HepG2 (cell line): ENCODE measurements around the gene GGA1. TPM values are rescaled to one million over a fixed set of nuclear protein-coding genes. Genes with fewer than 3 reads are reported as not detected.

Experiments
- ARNT ChIP-seq: fragments of 450-650 bp; IDR thresholded peaks from 2 replicates; pipeline ENCODE4 v1.6.1; 2017
- ATF1 ChIP-seq: IDR thresholded peaks from 2 replicates; pipeline ENCODE4 v1.6.1; 2016; ENCODE audit warnings: mild to moderate bottlenecking, control low read depth
- CENPX ChIP-seq: sonication (generic); formaldehyde crosslinking; IDR thresholded peaks from 2 replicates; pipeline ENCODE4 v1.9.0; 2021; ENCODE audit warnings: mild to moderate bottlenecking, missing genetic modification reagents, moderate library complexity
- HMGXB3 ChIP-seq: sonication (generic); formaldehyde crosslinking; IDR thresholded peaks from 2 replicates; pipeline ENCODE4 v1.4.0; 2020; ENCODE audit warnings: missing genetic modification reagents, borderline replicate concordance
- HNRNPLL ChIP-seq: fragments of 200-400 bp; formaldehyde crosslinking; IDR thresholded peaks from 2 replicates; pipeline ENCODE4 v1.6.1; 2017; ENCODE audit warnings: mild to moderate bottlenecking, low read depth, low read length; ENCODE audit not compliant: poor library complexity, severe bottlenecking
- KDM5A ChIP-seq: fragments of 200-600 bp; sonication (generic); IDR thresholded peaks from 2 replicates; pipeline ENCODE4 v1.7.0; 2018; ENCODE audit warnings: antibody characterized with exemption, mild to moderate bottlenecking, low read length, borderline replicate concordance
- LBX2 ChIP-seq: sonication (generic); formaldehyde crosslinking; IDR thresholded peaks from 2 replicates; pipeline ENCODE4 v1.5.0; 2020; ENCODE audit warnings: missing genetic modification reagents, mild to moderate bottlenecking, borderline replicate concordance
- NFKBIZ ChIP-seq: IDR thresholded peaks from 2 replicates; pipeline ENCODE4 v1.6.1; 2018; ENCODE audit warnings: missing genetic modification reagents, missing compliant biosample characterization
- RBM39 ChIP-seq: fragments of 200-400 bp; formaldehyde crosslinking; IDR thresholded peaks from one replicate; pipeline ENCODE4 v1.6.1; 2018; ENCODE audit warnings: antibody characterized with exemption, mild to moderate bottlenecking, low read depth, low read length; ENCODE audit not compliant: poor library complexity, severe bottlenecking
- SMAD9 ChIP-seq: sonication (generic); formaldehyde crosslinking; IDR thresholded peaks from 2 replicates; pipeline ENCODE4 v1.5.1; 2020; ENCODE audit warnings: mild to moderate bottlenecking, missing genetic modification reagents
- SNAI1 ChIP-seq: sonication (generic); formaldehyde crosslinking; IDR thresholded peaks from 2 replicates; pipeline ENCODE4 v1.5.0; 2020; ENCODE audit warnings: mild to moderate bottlenecking, missing genetic modification reagents, borderline replicate concordance
- SUZ12 ChIP-seq: fragments of 150-350 bp; IDR thresholded peaks from 2 replicates; pipeline ENCODE4 v1.6.1; 2014; ENCODE audit warnings: low read depth, low read length
- TEAD2 ChIP-seq: sonication (generic); formaldehyde crosslinking; IDR thresholded peaks from 2 replicates; pipeline ENCODE4 v1.9.0; 2021; ENCODE audit warnings: missing genetic modification reagents
- ZFP91 ChIP-seq: sonication (generic); formaldehyde crosslinking; IDR thresholded peaks from 2 replicates; pipeline ENCODE4 v1.9.0; 2022; ENCODE audit warnings: missing genetic modification reagents, mild to moderate bottlenecking, borderline replicate concordance
- ZNF280D ChIP-seq: sonication (generic); formaldehyde crosslinking; IDR thresholded peaks from 2 replicates; pipeline ENCODE4 v1.5.1; 2020; ENCODE audit warnings: mild to moderate bottlenecking, missing genetic modification reagents
- ZNF430 ChIP-seq: sonication (generic); formaldehyde crosslinking; IDR thresholded peaks from 2 replicates; pipeline ENCODE4 v1.9.0; 2021; ENCODE audit warnings: mild to moderate bottlenecking, missing genetic modification reagents
- ZNF451 ChIP-seq: sonication (generic); formaldehyde crosslinking; IDR thresholded peaks from 2 replicates; pipeline ENCODE4 v1.5.0; 2020; ENCODE audit warnings: mild to moderate bottlenecking, missing genetic modification reagents
- ZSCAN25 ChIP-seq: sonication (generic); formaldehyde crosslinking; IDR thresholded peaks from 2 replicates; pipeline ENCODE4 v1.8.0; 2022; ENCODE audit warnings: mild to moderate bottlenecking, missing genetic modification reagents
- ZSCAN30 ChIP-seq: sonication (generic); formaldehyde crosslinking; IDR thresholded peaks from 2 replicates; pipeline ENCODE4 v1.5.0; 2020; ENCODE audit warnings: mild to moderate bottlenecking, missing genetic modification reagents
- polyA plus RNA-seq, 8 experiments: library from polyadenylated mRNA; depleted of rRNA in 3 of 8; stranded (reverse) in 7 of 8; unstranded in 1 of 8; fragments of >200 nt; fragmentation: Illumina TruSeq in 4 of 8; extraction: Trizol in 4 of 8; gene quantifications; 2 replicates each; pipeline versions ENCODE4 v1.2.1 to v1.2.3, GENCODE V29; 2011 to 2016; ENCODE audit warnings: low read depth in 4 of 8, missing spikeins in 1 of 8, mixed read lengths in 1 of 8; ENCODE audit not compliant: insufficient read depth in 1 of 8
- total RNA-seq, 5 experiments: library from RNA; depleted of rRNA; stranded (reverse); fragments of >200 nt; fragmentation: Illumina TruSeq; extraction: Trizol; gene quantifications; 2 replicates each; pipeline ENCODE4 v1.2.3, GENCODE V29; 2016; ENCODE audit warnings: low read depth in 1 of 5

Gene GGA1
- total and polyA plus RNA-seq, 2 of the 13 experiments (the other 11 are each of a cell fraction or from before 2014, with no cell fraction given), result 29.1 to 87.2 TPM

- peak; percentile 53; the same call in 1 of the 2 replicates for TF ChIP-seq ZFP91 (CRISPR knock-in tag)
- no peak for TF ChIP-seq CENPX (CRISPR knock-in tag)
- no peak for TF ChIP-seq NFKBIZ (CRISPR knock-in tag)
- TF ChIP-seq ZNF280D, result no peak
- peak; percentile 23 for TF ChIP-seq HNRNPLL
- TF ChIP-seq HMGXB3 (CRISPR knock-in tag), result 0 out of 2 replicates have a peak, but pooled peaks have one; percentile 36
- TF ChIP-seq ZNF430 (CRISPR knock-in tag), result no peak
- TF ChIP-seq SNAI1, result no peak
- no peak for TF ChIP-seq ARNT
- no peak for TF ChIP-seq LBX2
- TF ChIP-seq KDM5A, result peak; percentile 40; the same call in 1 of the 2 replicates
- no peak for TF ChIP-seq RBM39
- no peak for TF ChIP-seq SMAD9 (CRISPR knock-in tag)
- TF ChIP-seq ZSCAN25 (CRISPR knock-in tag), result no peak
- no peak for TF ChIP-seq ATF1 (CRISPR knock-in tag)
- no peak for TF ChIP-seq SUZ12
- TF ChIP-seq TEAD2 (CRISPR knock-in tag), result no peak
- TF ChIP-seq ZNF451, result no peak
- TF ChIP-seq ZSCAN30, result no peak
These were observed 66.6 kb downstream of the GGA1 start, which contains the start of gene LGALS1 (continued) for GRCh38 chr22:37674951-37675929.
